H1 (cell line): Measurements from ENCODE around the gene SHTN1. TPM values are rescaled to one million over a fixed set of nuclear protein-coding genes. Genes with fewer than 3 reads are reported as not detected.
A peak's percentile ranks its signal among the peaks of the same experiment; 100 is the strongest.

ENCODE experiments used
- CTCF ChIA-PET: fragments of 300-600 bp; sonication (Branson Sonifier 250); formaldehyde crosslinking; loops from one replicate; lab custom pipeline; 2021; ENCODE audit not compliant: partially characterized antibody; lab: Charles Lee
- POLR2A ChIA-PET: fragments of 300-600 bp; sonication (Branson Sonifier 250); formaldehyde crosslinking; loops from one replicate; lab custom pipeline; 2021; ENCODE audit warnings: inconsistent platforms; ENCODE audit not compliant: partially characterized antibody; lab: Charles Lee
- DNase-seq, 2 experiments: peaks; one replicate each; pipeline versions ENCODE4 v3.0.0 to v3.0.0-alpha.2; 2010 to 2022; ENCODE audit warnings: low spot score in 2 of 2, low read depth in 1 of 2, mixed read lengths in 1 of 2
- FAIRE-seq: peaks from 2 replicates; lab custom pipeline; 2011; peaks lifted over from hg19 to GRCh38; lab: Jason Lieb, UNC
- H2AFZ ChIP-seq: 2 replicates; pipeline ENCODE4 v1.8.1; 2012; ENCODE audit warnings: low read length, inconsistent platforms
- H2AK5ac ChIP-seq: 2 replicates; pipeline ENCODE4 v1.6.1; 2013; ENCODE audit warnings: low read depth, low read length
- H2BK120ac ChIP-seq: replicated peaks from 2 replicates; pipeline ENCODE3; 2013; ENCODE audit warnings: low read depth, low read length, inconsistent platforms
- H2BK12ac ChIP-seq: 2 replicates; pipeline ENCODE4 v1.6.1; 2013; ENCODE audit warnings: low read depth, low read length
- H2BK15ac ChIP-seq: 2 replicates; pipeline ENCODE4 v1.6.1; 2013; ENCODE audit warnings: low read length
- H2BK20ac ChIP-seq: 2 replicates; pipeline ENCODE4 v1.6.1; 2013; ENCODE audit warnings: low read length
- H2BK5ac ChIP-seq: 2 replicates; pipeline ENCODE4 v1.6.1; 2013; ENCODE audit warnings: low read depth, low read length
- H3K14ac ChIP-seq: 2 replicates; pipeline ENCODE4 v1.6.1; 2013; ENCODE audit warnings: inconsistent platforms; ENCODE audit not compliant: insufficient read length
- H3K18ac ChIP-seq: 2 replicates; pipeline ENCODE4 v1.6.1; 2013; ENCODE audit warnings: low read length; ENCODE audit errors: extremely low read depth
- H3K23ac ChIP-seq: 2 replicates; pipeline ENCODE4 v1.6.1; 2013; ENCODE audit warnings: inconsistent platforms; ENCODE audit not compliant: insufficient read length
- H3K23me2 ChIP-seq: 2 replicates; pipeline ENCODE4 v1.6.1; 2013; ENCODE audit warnings: low read depth, low read length
- H3K27ac ChIP-seq: 2 replicates; pipeline ENCODE4 v1.6.1; 2011; ENCODE audit warnings: low read depth, low read length, inconsistent platforms
- H3K27me3 ChIP-seq, 4 experiments: replicated peaks in 1 of 4; 1 replicate in 1 of 4; 2 replicates in 3 of 4; pipeline versions ENCODE4 v1.6.1 to v1.8.1; 2011 to 2013; ENCODE audit warnings: low read length in 3 of 4, mild to moderate bottlenecking in 3 of 4, inconsistent platforms in 2 of 4, mixed read lengths in 2 of 4, moderate library complexity in 1 of 4; ENCODE audit not compliant: control insufficient read depth in 3 of 4, insufficient read depth in 3 of 4; ENCODE audit errors: extremely low read depth in 1 of 4
- H3K36me3 ChIP-seq, 4 experiments: 2 replicates each; pipeline versions ENCODE4 v1.6.1 to v1.8.1; 2011 to 2013; ENCODE audit warnings: mild to moderate bottlenecking in 4 of 4, low read length in 3 of 4, moderate library complexity in 2 of 4, control low read depth in 1 of 4, inconsistent platforms in 1 of 4; ENCODE audit not compliant: insufficient read depth in 4 of 4, control insufficient read depth in 2 of 4
- H3K4ac ChIP-seq: replicated peaks from 2 replicates; pipeline ENCODE3; 2013; ENCODE audit warnings: low read length, low read depth, mixed read lengths, inconsistent platforms; ENCODE audit not compliant: insufficient read length
- H3K4me1 ChIP-seq, 4 experiments: replicated peaks in 1 of 4; 1 replicate in 1 of 4; 2 replicates in 3 of 4; pipeline versions ENCODE4 v1.6.1 to v1.8.1; 2011 to 2013; ENCODE audit warnings: low read length in 3 of 4, inconsistent platforms in 2 of 4, mixed read lengths in 1 of 4; ENCODE audit not compliant: insufficient read depth in 4 of 4, control insufficient read depth in 3 of 4
- H3K4me2 ChIP-seq, 2 experiments: 2 replicates each; pipeline versions ENCODE4 v1.6.1 to v1.8.1; 2011 to 2013; ENCODE audit warnings: low read depth in 2 of 2, low read length in 2 of 2, control low read depth in 1 of 2, inconsistent platforms in 1 of 2, mild to moderate bottlenecking in 1 of 2; ENCODE audit not compliant: insufficient read depth in 1 of 2
- H3K4me3 ChIP-seq, 4 experiments: fragments of 200-600, 300-600 bp in 1 of 4; sonication (generic), shearing (Covaris generic), sonication (Bioruptor Twin) in 1 of 4; 2 replicates each; pipeline versions ENCODE4 v1.5.1 to v1.8.1; 2011 to 2016; ENCODE audit warnings: low read length in 4 of 4, low read depth in 3 of 4, control low read depth in 2 of 4, inconsistent platforms in 2 of 4, mild to moderate bottlenecking in 2 of 4, mixed read lengths in 1 of 4, moderate library complexity in 1 of 4; ENCODE audit not compliant: insufficient read depth in 2 of 4; ENCODE audit errors: extremely low read depth in 1 of 4
- H3K56ac ChIP-seq: replicated peaks from 2 replicates; pipeline ENCODE3; 2013; ENCODE audit warnings: low read depth, mild to moderate bottlenecking, mixed read lengths, low read length, inconsistent platforms; ENCODE audit not compliant: insufficient read length
- H3K79me1 ChIP-seq: 2 replicates; pipeline ENCODE4 v1.6.1; 2013; ENCODE audit warnings: low read depth, low read length, control low read depth
- H3K79me2 ChIP-seq, 2 experiments: 2 replicates each; pipeline versions ENCODE4 v1.6.1 to v1.8.1; 2012 to 2013; ENCODE audit warnings: low read length in 2 of 2, mild to moderate bottlenecking in 2 of 2, inconsistent platforms in 1 of 2; ENCODE audit not compliant: insufficient read depth in 2 of 2, control insufficient read depth in 1 of 2
- H3K9ac ChIP-seq, 4 experiments: replicated peaks in 1 of 4; 1 replicate in 1 of 4; 2 replicates in 3 of 4; pipeline versions ENCODE4 v1.6.1 to v1.8.1; 2011 to 2013; ENCODE audit warnings: low read depth in 3 of 4, low read length in 3 of 4, control low read depth in 2 of 4, mild to moderate bottlenecking in 2 of 4, moderate library complexity in 2 of 4, inconsistent platforms in 1 of 4; ENCODE audit errors: extremely low read depth in 1 of 4
- H3K9me3 ChIP-seq, 2 experiments: 2 replicates each; pipeline versions ENCODE4 v1.6.1 to v1.8.1; 2012 to 2013; ENCODE audit warnings: mild to moderate bottlenecking in 2 of 2, moderate library complexity in 2 of 2, control low read depth in 1 of 2, inconsistent platforms in 1 of 2, low read depth in 1 of 2, low read length in 1 of 2, mixed read lengths in 1 of 2; ENCODE audit not compliant: insufficient read depth in 2 of 2
- H4K20me1 ChIP-seq, 2 experiments: replicated peaks in 1 of 2; 2 replicates each; pipeline versions ENCODE3 to v1.8.1; 2011 to 2013; ENCODE audit warnings: inconsistent platforms in 2 of 2, low read length in 2 of 2, mild to moderate bottlenecking in 1 of 2; ENCODE audit not compliant: insufficient read depth in 2 of 2, control insufficient read depth in 1 of 2
- H4K5ac ChIP-seq: 2 replicates; pipeline ENCODE4 v1.6.1; 2013; ENCODE audit warnings: low read length, low read depth, mixed read lengths, inconsistent platforms; ENCODE audit not compliant: insufficient read length
- H4K8ac ChIP-seq: 2 replicates; pipeline ENCODE4 v1.8.0; 2013; ENCODE audit warnings: mild to moderate bottlenecking, moderate library complexity, low read length, inconsistent platforms; ENCODE audit not compliant: insufficient read depth; ENCODE audit errors: extremely low read depth
- H4K91ac ChIP-seq: replicated peaks from 2 replicates; pipeline ENCODE3; 2013; ENCODE audit warnings: low read length, mixed read lengths, inconsistent platforms; ENCODE audit not compliant: insufficient read length
- BACH1 ChIP-seq: IDR thresholded peaks from 2 replicates; pipeline ENCODE4 v1.6.1; 2012; ENCODE audit warnings: low read length, improper control_type of control experiment
- CHD2 ChIP-seq: IDR thresholded peaks from 2 replicates; pipeline ENCODE4 v1.6.1; 2012; ENCODE audit warnings: low read length, improper control_type of control experiment
- MAFK ChIP-seq: IDR thresholded peaks from 2 replicates; pipeline ENCODE4 v1.6.1; 2012; ENCODE audit warnings: low read depth, mild to moderate bottlenecking, improper control_type of control experiment, low read length
- RAD21 ChIP-seq, 2 experiments: IDR thresholded peaks in 1 of 2; conservative IDR thresholded peaks in 1 of 2; 2 replicates each; pipeline ENCODE4 v1.6.1; 2011; ENCODE audit warnings: low read depth in 2 of 2, low read length in 2 of 2, improper control_type of control experiment in 1 of 2, inconsistent platforms in 1 of 2, mild to moderate bottlenecking in 1 of 2, moderate library complexity in 1 of 2
- SIX5 ChIP-seq: IDR thresholded peaks from 2 replicates; pipeline ENCODE4 v1.6.1; 2011; ENCODE audit warnings: mild to moderate bottlenecking, low read depth, low read length
- WGBS, 2 experiments: shearing (Covaris generic) in 1 of 2; methylation state at CpG; one replicate each; pipeline versions ENCODE4 v1.1.6 to v1.1.7; 2013 to 2015; ENCODE audit warnings: low lambda C conversion rate in 2 of 2, mixed read lengths in 2 of 2, inconsistent platforms in 1 of 2, low coverage in 1 of 2, missing lambda C conversion rate in 1 of 2; ENCODE audit not compliant: insufficient replicate concordance in 2 of 2, insufficient coverage in 1 of 2, insufficient read length in 1 of 2; ENCODE audit errors: extremely low coverage in 1 of 2, missing lambda C conversion rate in 1 of 2; 5-methylcytosine and 5-hydroxymethylcytosine counted together
- polyA plus RNA-seq, 7 experiments: library from polyadenylated mRNA; depleted of rRNA in 3 of 7; stranded (reverse) in 5 of 7; unstranded in 2 of 7; fragments of >200 nt in 5 of 7; fragments of 200-250 nt in 2 of 7; gene quantifications; 1 replicate in 5 of 7; 2 replicates in 1 of 7; 4 replicates in 1 of 7; pipeline versions ENCODE4 v1.2.1 to v1.2.3, GENCODE V29; 2011 to 2013; ENCODE audit warnings: missing spikeins in 2 of 7, mixed read lengths in 2 of 7
- total RNA-seq: library from RNA; stranded (reverse); fragmentation: NEBNext Ultra II Directional; extraction: Animal tissue kit (Norgen Biotek cat#: 25700); gene quantifications from 2 replicates; pipeline ENCODE4 v1.2.1, GENCODE V29; 2021

Gene SHTN1
- total and polyA plus RNA-seq, 2 of the 8 experiments (the other 6 are each of a cell fraction or from before 2014, with no cell fraction given) = 3.3 to 12.7 TPM

DNA sequence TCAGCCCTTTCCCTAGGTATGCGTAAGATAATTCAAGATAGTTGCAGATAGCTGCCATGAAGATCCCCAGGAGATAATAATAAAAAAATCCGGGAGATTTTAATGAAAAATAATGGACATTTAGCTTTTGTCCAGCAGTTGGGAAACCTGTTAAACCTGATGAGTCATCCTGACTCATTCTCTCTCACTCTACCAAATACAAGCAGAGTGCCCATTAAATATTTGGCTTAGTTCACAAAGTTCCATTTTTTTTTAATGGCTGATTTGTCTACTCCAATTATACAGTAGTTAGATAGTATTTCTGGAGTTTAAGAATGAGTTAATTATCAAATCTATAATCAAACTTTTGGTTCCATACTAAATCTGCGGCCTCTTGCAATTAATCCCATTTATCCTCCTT is 2.1 kb upstream of the SHTN1 start:
- no peak for FAIRE-seq
- Histone ChIP-seq H2AFZ (no peak overlapping the region), H3K27me3 (peaks cover 0 to 10% (median 4%) of the 10 kb centered on the region in 4 experiments; a peak in 2 of 7 replicates), H2BK120ac (no peak overlapping the region), H4K8ac (no peak overlapping the region), H2BK12ac (no peak overlapping the region), H3K9me3 (no peaks in the 10 kb centered on the region), H3K4me2 (no peak overlapping the region), H3K18ac (no peak overlapping the region), H3K27ac (no peak overlapping the region), H3K79me1 (no peaks in the 10 kb centered on the region), H3K4me1 (peaks cover 0 to 11% (median 4%) of the 10 kb centered on the region in 4 experiments; a peak in 6 of 7 replicates), H3K23ac (no peak overlapping the region), H4K5ac (no peak overlapping the region), H4K91ac (no peak overlapping the region), H2BK20ac (no peak overlapping the region), H2BK5ac (no peak overlapping the region), H3K36me3 (no peaks in the 10 kb centered on the region), H2BK15ac (no peak overlapping the region), H4K20me1 (no peaks in the 10 kb centered on the region), H3K4me3 (no peak overlapping the region), H3K4ac (no peak overlapping the region), H3K23me2 (peaks cover 10% of the 10 kb centered on the region; the same call in 1 of the 2 replicates), H3K79me2 (no peaks in the 10 kb centered on the region), H3K14ac (no peak overlapping the region), H3K56ac (no peak overlapping the region), H3K9ac (no peak overlapping the region), H2AK5ac (no peak overlapping the region)
- peak; percentile 31; the same call in 1 of the 2 replicates for TF ChIP-seq MAFK
- no peak for TF ChIP-seq SIX5
- no peak for TF ChIP-seq CHD2
- peak; percentile 76 for TF ChIP-seq BACH1
- no peak for TF ChIP-seq RAD21 (IDR thresholded peaks at IDR 0.05 in 1 of 2, conservative IDR thresholded peaks at IDR 0.05 in 1 of 2; ENCODE audit: low read depth in 2 of 2, low read length in 2 of 2)
- ChIA-PET POLR2A (interaction anchor here (1.3 kb wide), 1 partner anchor 12 kb away, joined by 4 read pairs; no protein-coding TSS in a partner anchor), CTCF (interaction anchor here (0.6 to 1.6 kb wide), 5 partner anchors 9 to 676 kb away, joined by 3 to 4 read pairs (median 3); no protein-coding TSS in a partner anchor)
- no peak for DNase-seq
- 91% methylated on average over 3 of the region's 3 CpGs; no CpG with 5 or more reads in 1 of the 2 experiments for WGBS, 2 experiments
